H9 (cell line): ENCODE measurements around the gene SLC24A3. TPM values are rescaled to one million over a fixed set of nuclear protein-coding genes. Genes with fewer than 3 reads are reported as not detected.

Source experiments
- DNase-seq: peaks from one replicate; pipeline ENCODE4 v3.0.0-alpha.2; 2017
- H2AFZ ChIP-seq: one replicate; pipeline ENCODE4 v1.6.1; 2013; ENCODE audit warnings: mild to moderate bottlenecking, low read length, control low read depth, moderate library complexity
- H2AK5ac ChIP-seq: 2 replicates; pipeline ENCODE4 v1.6.1; 2013; ENCODE audit warnings: low read length, control low read depth, mixed read lengths; ENCODE audit not compliant: insufficient read length
- H2BK120ac ChIP-seq: one replicate; pipeline ENCODE4 v1.6.1; 2013; ENCODE audit warnings: low read depth, mild to moderate bottlenecking, low read length, control low read depth, inconsistent platforms; ENCODE audit not compliant: poor library complexity, severe bottlenecking
- H2BK12ac ChIP-seq: 2 replicates; pipeline ENCODE4 v1.6.1; 2013; ENCODE audit warnings: low read length, control low read depth, mixed read lengths, low read depth; ENCODE audit not compliant: insufficient read length
- H2BK15ac ChIP-seq: 2 replicates; pipeline ENCODE4 v1.6.1; 2013; ENCODE audit warnings: low read depth, low read length, control low read depth
- H2BK20ac ChIP-seq: one replicate; pipeline ENCODE4 v1.6.1; 2013; ENCODE audit warnings: low read depth, mild to moderate bottlenecking, low read length, control low read depth, inconsistent platforms; ENCODE audit not compliant: poor library complexity, severe bottlenecking
- H2BK5ac ChIP-seq: 2 replicates; pipeline ENCODE4 v1.6.1; 2013; ENCODE audit warnings: low read length, control low read depth, mixed read lengths; ENCODE audit not compliant: insufficient read length
- H3K14ac ChIP-seq: 2 replicates; pipeline ENCODE4 v1.6.1; 2013; ENCODE audit warnings: low read length, control low read depth; ENCODE audit not compliant: insufficient read depth
- H3K18ac ChIP-seq: 2 replicates; pipeline ENCODE4 v1.6.1; 2013; ENCODE audit warnings: low read depth, mild to moderate bottlenecking, mixed read lengths, low read length, control low read depth; ENCODE audit not compliant: insufficient read length
- H3K23ac ChIP-seq: 2 replicates; pipeline ENCODE4 v1.6.1; 2013; ENCODE audit warnings: low read length, control low read depth, mixed read lengths, low read depth; ENCODE audit not compliant: insufficient read length
- H3K23me2 ChIP-seq: 2 replicates; pipeline ENCODE4 v1.6.1; 2013; ENCODE audit warnings: low read depth, mild to moderate bottlenecking, mixed read lengths, low read length, control low read depth; ENCODE audit not compliant: insufficient read length, poor library complexity, severe bottlenecking
- H3K27ac ChIP-seq: 2 replicates; pipeline ENCODE4 v1.5.1; 2013; ENCODE audit warnings: low read length, control low read depth, mixed read lengths, low read depth; ENCODE audit not compliant: insufficient read length
- H3K27me3 ChIP-seq: 2 replicates; pipeline ENCODE4 v1.6.1; 2013; ENCODE audit warnings: low read length, control low read depth, inconsistent platforms; ENCODE audit not compliant: insufficient read depth
- H3K4ac ChIP-seq: 2 replicates; pipeline ENCODE4 v1.6.1; 2013; ENCODE audit warnings: low read depth, mild to moderate bottlenecking, control low read depth, inconsistent platforms, low read length, moderate library complexity
- H3K4me1 ChIP-seq: 2 replicates; pipeline ENCODE4 v1.6.1; 2013; ENCODE audit warnings: low read length, control low read depth, inconsistent platforms; ENCODE audit not compliant: insufficient read depth
- H3K4me2 ChIP-seq: 2 replicates; pipeline ENCODE4 v1.6.1; 2013; ENCODE audit warnings: low read length, control low read depth, mixed read lengths; ENCODE audit not compliant: insufficient read length, insufficient read depth
- H3K56ac ChIP-seq: 2 replicates; pipeline ENCODE4 v1.6.1; 2013; ENCODE audit warnings: low read depth, mild to moderate bottlenecking, mixed read lengths, low read length, control low read depth; ENCODE audit not compliant: insufficient read length
- H3K79me1 ChIP-seq: 2 replicates; pipeline ENCODE4 v1.6.1; 2013; ENCODE audit warnings: low read depth, mild to moderate bottlenecking, moderate library complexity, low read length, control low read depth, inconsistent platforms; ENCODE audit not compliant: insufficient read depth, poor library complexity, severe bottlenecking
- H3K79me2 ChIP-seq: 2 replicates; pipeline ENCODE4 v1.6.1; 2013; ENCODE audit warnings: low read length, control low read depth, inconsistent platforms; ENCODE audit not compliant: insufficient read depth
- H3K9ac ChIP-seq: 2 replicates; pipeline ENCODE4 v1.6.1; 2013; ENCODE audit warnings: low read length, control low read depth, mixed read lengths; ENCODE audit not compliant: insufficient read length; ENCODE audit errors: extremely low read depth
- H3K9me3 ChIP-seq: one replicate; pipeline ENCODE4 v1.6.1; 2013; ENCODE audit warnings: low read depth, low read length, inconsistent platforms; ENCODE audit not compliant: control insufficient read depth
- H3T11ph ChIP-seq: one replicate; pipeline ENCODE4 v1.6.1; 2013; ENCODE audit warnings: mild to moderate bottlenecking, low read length, control low read depth, inconsistent platforms
- H4K20me1 ChIP-seq: one replicate; pipeline ENCODE4 v1.6.1; 2013; ENCODE audit not compliant: control insufficient read depth, insufficient read length, insufficient read depth
- H4K5ac ChIP-seq: 2 replicates; pipeline ENCODE4 v1.6.1; 2013; ENCODE audit warnings: low read depth, mild to moderate bottlenecking, mixed read lengths, low read length, control low read depth; ENCODE audit not compliant: insufficient read length
- H4K8ac ChIP-seq: replicated peaks from 2 replicates; pipeline ENCODE4 v1.6.1; 2013; ENCODE audit warnings: low read length, control low read depth, mixed read lengths, low read depth; ENCODE audit not compliant: insufficient read length
- H4K91ac ChIP-seq: 2 replicates; pipeline ENCODE4 v1.6.1; 2013; ENCODE audit warnings: low read depth, mild to moderate bottlenecking, moderate library complexity, mixed read lengths, low read length, control low read depth; ENCODE audit not compliant: insufficient read length
- H3K27ac Mint-ChIP-seq, 3 experiments: 2 replicates in 2 of 3; 3 replicates in 1 of 3; pipeline ENCODE4 v1.8.0; 2020 to 2021; ENCODE audit warnings: mixed read lengths in 3 of 3, mild to moderate bottlenecking in 1 of 3, moderate library complexity in 1 of 3
- H3K27me3 Mint-ChIP-seq: 2 replicates; pipeline ENCODE4 v1.8.0; 2021; ENCODE audit warnings: low read depth, mild to moderate bottlenecking, moderate library complexity, mixed read lengths
- H3K36me3 Mint-ChIP-seq, 3 experiments: 2 replicates in 2 of 3; 3 replicates in 1 of 3; pipeline ENCODE4 v1.8.0; 2020 to 2021; ENCODE audit warnings: low read depth in 3 of 3, mixed read lengths in 3 of 3; ENCODE audit not compliant: insufficient read depth in 1 of 3
- H3K4me1 Mint-ChIP-seq, 2 experiments: 2 replicates each; pipeline ENCODE4 v1.8.0; 2020; ENCODE audit warnings: mixed read lengths in 2 of 2
- H3K4me3 Mint-ChIP-seq, 2 experiments: 2 replicates in 1 of 2; 3 replicates in 1 of 2; pipeline ENCODE4 v1.8.0; 2020 to 2021; ENCODE audit warnings: mild to moderate bottlenecking in 2 of 2, mixed read lengths in 2 of 2, moderate library complexity in 1 of 2
- H3K9me3 Mint-ChIP-seq, 2 experiments: 2 replicates in 1 of 2; 3 replicates in 1 of 2; pipeline ENCODE4 v1.8.0; 2020; ENCODE audit warnings: mild to moderate bottlenecking in 2 of 2, mixed read lengths in 2 of 2, moderate library complexity in 1 of 2
- CTCF ChIP-seq: fragments of 200-600 bp; sonication (generic); conservative IDR thresholded peaks from 3 replicates; pipeline ENCODE4 v1.8.0; 2021; ENCODE audit warnings: antibody characterized with exemption, mild to moderate bottlenecking
- WGBS: extraction: QIAGEN DNeasy Blood & Tissue Kit; methylation state at CpG from one replicate; pipeline ENCODE4 v1.1.7; 2013; ENCODE audit warnings: missing lambda C conversion rate, low lambda C conversion rate, mixed read lengths; ENCODE audit not compliant: insufficient read length; ENCODE audit errors: extremely low coverage; 5-methylcytosine and 5-hydroxymethylcytosine counted together
- total RNA-seq: library from RNA; stranded (reverse); gene quantifications from 2 replicates; pipeline ENCODE4 v1.2.1, GENCODE V29; 2021

SLC24A3 gene
- total RNA-seq, 1 experiment from 2014 or later = 0.83 TPM

GRCh38 chr20:19527509-19527908 is 315.1 kb downstream of the SLC24A3 start:
- Histone ChIP-seq H3K9me3 (no peaks in the 10 kb centered on the region), H3T11ph (no peak overlapping the region), H2AK5ac (no peak overlapping the region), H3K9ac (no peak overlapping the region), H2BK5ac (no peak overlapping the region), H3K79me1 (no peaks in the 10 kb centered on the region), H4K8ac (no peak overlapping the region), H2BK15ac (no peak overlapping the region), H3K56ac (no peak overlapping the region), H3K27ac (no peak overlapping the region), H2AFZ (no peak overlapping the region), H3K23ac (no peak overlapping the region), H3K79me2 (no peaks in the 10 kb centered on the region), H4K20me1 (no peaks in the 10 kb centered on the region), H3K4ac (no peak overlapping the region), H2BK20ac (no peak overlapping the region), H3K18ac (no peak overlapping the region), H3K14ac (no peak overlapping the region), H4K5ac (no peak overlapping the region), H3K23me2 (no peaks in the 10 kb centered on the region), H3K4me1 (no peaks in the 10 kb centered on the region), H3K27me3 (no peaks in the 10 kb centered on the region), H2BK120ac (no peak overlapping the region), H3K4me2 (no peak overlapping the region), H4K91ac (no peak overlapping the region), H2BK12ac (no peak overlapping the region)
- TF ChIP-seq CTCF = no peak
- DNase-seq = no peak
- Mint-ChIP-seq H3K27ac (no peak overlapping the region), H3K27me3 (peaks cover 10% of the 10 kb centered on the region), H3K4me1 (no peaks in the 10 kb centered on the region), H3K36me3 (no peaks in the 10 kb centered on the region), H3K9me3 (peaks cover 0 to 2% of the 10 kb centered on the region in 2 experiments; a peak in 1 of 5 replicates), H3K4me3 (no peak overlapping the region)
- no CpG with 5 or more reads among the region's 2 CpGs for WGBS
